ENCODE results near the gene PAIP2B.

GRCh38 chr2:71186973-71187372, 39.9 kb downstream of the PAIP2B start:
- TF ChIP-seq CTCF (IDR thresholded peaks at IDR 0.05; ENCODE audit: poor library complexity, severe bottlenecking) (no peak), POLR2AphosphoS5 (IDR thresholded peaks at IDR 0.05) (no peak), EZH2 (IDR thresholded peaks at IDR 0.05; ENCODE audit: borderline replicate concordance, insufficient read depth, low read length, poor library complexity, severe bottlenecking) (no peak), MXI1 (conservative IDR thresholded peaks at IDR 0.05; ENCODE audit: poor library complexity, severe bottlenecking) (no peak), RAD21 (conservative IDR thresholded peaks at IDR 0.05) (no peak), EP300 (conservative IDR thresholded peaks at IDR 0.05; ENCODE audit: poor library complexity, severe bottlenecking) (no peak), SMC3 (conservative IDR thresholded peaks at IDR 0.05; ENCODE audit: poor library complexity) (no peak), TAF1 (IDR thresholded peaks at IDR 0.05; ENCODE audit: low read depth) (no peak)

All from neural cell (in vitro differentiated cells).